ENCODE results near the gene RNF144B.

DNA sequence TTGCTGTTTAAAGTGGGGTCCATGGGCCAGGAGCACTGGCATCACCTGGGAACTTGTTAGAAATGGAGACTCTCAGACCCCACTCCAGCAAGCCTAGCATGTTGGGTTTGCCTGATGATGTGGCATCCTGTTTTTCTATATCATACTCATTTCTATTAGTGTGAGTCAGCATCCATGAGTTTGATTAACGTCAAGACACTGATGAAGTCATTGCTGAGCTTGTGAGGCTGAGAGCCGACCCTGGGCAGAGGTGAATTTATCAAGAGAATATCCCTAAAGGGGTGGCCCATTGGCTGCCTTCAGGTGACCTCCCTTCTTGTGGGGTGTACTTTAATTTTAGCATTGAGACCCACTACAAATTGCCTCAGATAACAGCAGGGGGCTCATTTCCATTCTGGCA is 43.4 kb upstream of the RNF144B start:
- TF ChIP-seq, protein P1, sequence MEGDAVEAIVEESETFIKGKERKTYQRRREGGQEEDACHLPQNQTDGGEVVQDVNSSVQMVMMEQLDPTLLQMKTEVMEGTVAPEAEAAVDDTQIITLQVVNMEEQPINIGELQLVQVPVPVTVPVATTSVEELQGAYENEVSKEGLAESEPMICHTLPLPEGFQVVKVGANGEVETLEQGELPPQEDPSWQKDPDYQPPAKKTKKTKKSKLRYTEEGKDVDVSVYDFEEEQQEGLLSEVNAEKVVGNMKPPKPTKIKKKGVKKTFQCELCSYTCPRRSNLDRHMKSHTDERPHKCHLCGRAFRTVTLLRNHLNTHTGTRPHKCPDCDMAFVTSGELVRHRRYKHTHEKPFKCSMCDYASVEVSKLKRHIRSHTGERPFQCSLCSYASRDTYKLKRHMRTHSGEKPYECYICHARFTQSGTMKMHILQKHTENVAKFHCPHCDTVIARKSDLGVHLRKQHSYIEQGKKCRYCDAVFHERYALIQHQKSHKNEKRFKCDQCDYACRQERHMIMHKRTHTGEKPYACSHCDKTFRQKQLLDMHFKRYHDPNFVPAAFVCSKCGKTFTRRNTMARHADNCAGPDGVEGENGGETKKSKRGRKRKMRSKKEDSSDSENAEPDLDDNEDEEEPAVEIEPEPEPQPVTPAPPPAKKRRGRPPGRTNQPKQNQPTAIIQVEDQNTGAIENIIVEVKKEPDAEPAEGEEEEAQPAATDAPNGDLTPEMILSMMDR (IDR thresholded peaks at IDR 0.05; ENCODE audit: insufficient read depth, low read length) = no peak
- TF ChIP-seq, protein P2, sequence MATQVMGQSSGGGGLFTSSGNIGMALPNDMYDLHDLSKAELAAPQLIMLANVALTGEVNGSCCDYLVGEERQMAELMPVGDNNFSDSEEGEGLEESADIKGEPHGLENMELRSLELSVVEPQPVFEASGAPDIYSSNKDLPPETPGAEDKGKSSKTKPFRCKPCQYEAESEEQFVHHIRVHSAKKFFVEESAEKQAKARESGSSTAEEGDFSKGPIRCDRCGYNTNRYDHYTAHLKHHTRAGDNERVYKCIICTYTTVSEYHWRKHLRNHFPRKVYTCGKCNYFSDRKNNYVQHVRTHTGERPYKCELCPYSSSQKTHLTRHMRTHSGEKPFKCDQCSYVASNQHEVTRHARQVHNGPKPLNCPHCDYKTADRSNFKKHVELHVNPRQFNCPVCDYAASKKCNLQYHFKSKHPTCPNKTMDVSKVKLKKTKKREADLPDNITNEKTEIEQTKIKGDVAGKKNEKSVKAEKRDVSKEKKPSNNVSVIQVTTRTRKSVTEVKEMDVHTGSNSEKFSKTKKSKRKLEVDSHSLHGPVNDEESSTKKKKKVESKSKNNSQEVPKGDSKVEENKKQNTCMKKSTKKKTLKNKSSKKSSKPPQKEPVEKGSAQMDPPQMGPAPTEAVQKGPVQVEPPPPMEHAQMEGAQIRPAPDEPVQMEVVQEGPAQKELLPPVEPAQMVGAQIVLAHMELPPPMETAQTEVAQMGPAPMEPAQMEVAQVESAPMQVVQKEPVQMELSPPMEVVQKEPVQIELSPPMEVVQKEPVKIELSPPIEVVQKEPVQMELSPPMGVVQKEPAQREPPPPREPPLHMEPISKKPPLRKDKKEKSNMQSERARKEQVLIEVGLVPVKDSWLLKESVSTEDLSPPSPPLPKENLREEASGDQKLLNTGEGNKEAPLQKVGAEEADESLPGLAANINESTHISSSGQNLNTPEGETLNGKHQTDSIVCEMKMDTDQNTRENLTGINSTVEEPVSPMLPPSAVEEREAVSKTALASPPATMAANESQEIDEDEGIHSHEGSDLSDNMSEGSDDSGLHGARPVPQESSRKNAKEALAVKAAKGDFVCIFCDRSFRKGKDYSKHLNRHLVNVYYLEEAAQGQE (IDR thresholded peaks at IDR 0.05; ENCODE audit: insufficient replicate concordance, low read depth) = no peak
- TF ChIP-seq POLR2AphosphoS5 (IDR thresholded peaks at IDR 0.05; ENCODE audit: low read depth) = no peak
- TF ChIP-seq GABPA (IDR thresholded peaks at IDR 0.05; ENCODE audit: low read depth) = no peak

Data from HL-60 (cell line).